ENCODE data around the gene RNF207.

The RNF207 gene

DNA sequence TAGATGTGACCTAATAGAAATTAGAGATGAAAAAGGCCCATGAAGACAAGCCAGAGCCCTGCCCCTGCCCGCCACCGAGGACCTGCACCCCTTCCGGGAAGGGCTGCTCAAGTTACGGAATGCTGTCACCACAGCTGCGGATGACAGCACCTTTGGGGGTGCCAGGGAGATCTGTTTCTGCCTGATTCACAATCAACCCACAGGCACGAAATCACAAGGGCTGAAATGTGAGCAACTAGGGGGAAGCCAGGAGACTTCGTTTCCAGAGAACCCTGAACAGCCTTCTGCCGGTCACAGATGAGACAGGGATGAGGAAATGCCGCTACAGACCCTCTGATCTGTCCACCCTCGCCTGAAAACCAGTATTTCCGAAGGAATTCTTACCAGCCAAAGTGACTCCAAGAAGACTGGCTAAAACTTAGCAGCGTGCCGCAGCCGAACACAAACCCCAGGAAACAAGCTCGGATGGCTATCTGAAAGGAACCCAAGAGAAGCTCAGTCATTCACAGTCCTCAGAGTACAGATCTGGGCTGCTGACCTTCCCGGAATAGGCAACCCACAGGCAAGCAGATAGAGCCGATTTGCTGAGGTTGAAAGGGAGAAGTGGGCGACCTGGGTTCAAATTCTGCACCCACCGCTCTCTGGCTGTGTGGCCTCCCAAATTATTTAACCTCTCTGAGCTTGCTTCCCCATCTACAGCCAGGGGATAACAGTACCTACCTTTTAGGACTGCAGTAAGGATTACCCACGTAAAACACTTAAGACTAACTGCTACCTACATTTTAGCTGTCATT is 28.8 kb downstream of the RNF207 start:
- no peak for DNase-seq

DNA sequence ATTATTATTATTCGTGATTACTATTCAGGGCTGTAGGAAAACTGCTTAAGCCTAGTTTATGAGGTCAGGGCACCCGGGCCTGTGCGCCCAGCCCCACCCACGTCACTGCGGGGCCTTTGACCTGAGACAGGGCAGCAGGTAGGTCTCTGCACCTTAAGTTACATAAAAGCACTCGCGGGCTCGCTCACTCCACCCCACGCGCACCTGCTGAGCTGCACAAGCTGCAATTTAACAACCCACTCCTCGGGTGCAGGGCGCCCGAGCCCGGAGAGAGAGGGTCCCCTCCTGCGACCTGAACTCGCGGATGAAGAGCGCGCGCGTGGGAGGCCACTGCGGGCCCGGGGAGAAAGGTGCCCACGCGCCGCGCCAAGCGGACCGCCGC is 29.4 kb downstream of the RNF207 start:
- DNase-seq, result no peak

DNA sequence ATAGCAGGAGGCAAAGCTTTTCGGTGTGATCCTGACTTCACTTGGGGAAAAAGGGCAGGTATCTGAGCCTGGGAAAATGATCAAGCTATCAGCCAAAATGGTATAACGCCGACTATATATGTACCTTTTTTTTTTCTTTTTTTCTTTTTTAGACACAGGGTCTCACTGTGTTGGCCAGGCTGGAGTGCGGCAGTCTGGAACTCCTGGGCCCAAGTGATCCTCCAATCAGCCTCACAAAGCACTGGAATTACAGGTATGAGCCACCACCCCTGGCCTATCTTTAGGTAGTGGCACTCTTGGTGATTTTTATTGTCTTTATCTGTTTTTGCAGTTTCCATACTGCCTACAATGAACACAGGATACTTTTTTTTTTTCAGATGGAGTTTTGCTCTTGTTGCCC is 31.2 kb downstream of the RNF207 start:
- DNase-seq, result no peak

DNA sequence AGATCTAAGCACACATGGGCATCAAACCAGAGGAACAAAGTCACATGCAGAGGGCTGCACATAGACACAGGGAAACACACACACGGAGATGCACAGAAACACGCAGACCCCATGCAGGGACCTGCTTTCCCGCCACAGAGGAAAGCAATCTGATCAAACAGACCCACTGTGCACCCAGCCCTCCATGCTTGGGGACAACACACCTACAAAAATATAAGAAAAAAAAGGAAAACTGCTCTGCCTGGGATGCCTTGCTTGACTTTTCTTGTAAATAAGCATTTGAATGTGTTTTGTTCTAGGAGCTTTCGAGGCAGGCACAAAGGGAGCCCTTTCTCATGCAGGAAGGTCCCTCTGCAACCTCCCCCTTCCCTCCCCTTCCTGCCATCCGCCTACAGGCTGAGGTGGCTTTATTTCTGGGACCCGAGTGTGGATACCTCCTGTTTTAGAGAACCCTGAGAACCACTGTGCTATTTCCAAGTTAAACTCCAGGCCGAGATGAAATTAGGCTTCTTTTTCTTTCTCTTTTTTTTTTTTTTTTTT is 33.4 kb downstream of the RNF207 start:
- DNase-seq, result no peak

DNA sequence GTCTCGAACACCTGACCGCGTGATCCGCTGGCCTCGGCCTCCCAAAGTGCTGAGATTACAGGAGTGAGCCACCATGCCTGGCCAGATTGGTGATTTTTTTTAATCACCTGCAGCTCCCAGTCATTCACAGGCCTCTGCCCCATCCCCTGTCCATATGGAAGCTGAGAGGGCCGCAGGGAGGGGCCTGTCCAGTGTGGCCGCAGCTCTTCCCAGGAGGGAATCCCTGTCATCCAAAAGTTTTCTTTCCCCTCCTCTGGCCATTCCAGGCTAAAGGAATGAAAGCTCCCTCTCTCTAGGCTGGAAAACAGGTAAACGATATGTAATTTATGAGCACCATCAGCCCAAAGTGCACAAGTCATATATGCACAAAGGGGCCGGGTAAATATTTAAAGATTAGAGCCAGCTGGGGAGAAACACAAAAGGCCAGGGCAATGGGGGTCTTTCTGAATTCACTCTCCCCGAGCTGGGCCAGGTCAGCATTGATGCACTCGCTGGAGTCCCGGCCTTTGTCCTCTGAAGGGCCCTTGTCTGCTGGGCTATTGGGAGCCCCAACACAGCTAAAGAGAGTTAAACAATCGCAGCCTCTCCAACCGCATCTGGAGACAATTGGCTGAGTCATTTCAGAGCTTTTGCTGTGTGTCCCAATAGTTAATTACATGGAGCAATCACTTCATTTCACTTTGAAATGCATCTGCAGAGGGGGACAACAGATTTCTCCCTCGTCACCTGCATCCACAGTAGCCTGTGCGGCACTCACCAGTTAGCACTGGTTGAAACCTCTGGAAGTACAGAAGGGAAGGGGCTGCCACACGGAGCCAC is 34.2 kb downstream of the RNF207 start:
- peak; percentile 21 for DNase-seq

DNA sequence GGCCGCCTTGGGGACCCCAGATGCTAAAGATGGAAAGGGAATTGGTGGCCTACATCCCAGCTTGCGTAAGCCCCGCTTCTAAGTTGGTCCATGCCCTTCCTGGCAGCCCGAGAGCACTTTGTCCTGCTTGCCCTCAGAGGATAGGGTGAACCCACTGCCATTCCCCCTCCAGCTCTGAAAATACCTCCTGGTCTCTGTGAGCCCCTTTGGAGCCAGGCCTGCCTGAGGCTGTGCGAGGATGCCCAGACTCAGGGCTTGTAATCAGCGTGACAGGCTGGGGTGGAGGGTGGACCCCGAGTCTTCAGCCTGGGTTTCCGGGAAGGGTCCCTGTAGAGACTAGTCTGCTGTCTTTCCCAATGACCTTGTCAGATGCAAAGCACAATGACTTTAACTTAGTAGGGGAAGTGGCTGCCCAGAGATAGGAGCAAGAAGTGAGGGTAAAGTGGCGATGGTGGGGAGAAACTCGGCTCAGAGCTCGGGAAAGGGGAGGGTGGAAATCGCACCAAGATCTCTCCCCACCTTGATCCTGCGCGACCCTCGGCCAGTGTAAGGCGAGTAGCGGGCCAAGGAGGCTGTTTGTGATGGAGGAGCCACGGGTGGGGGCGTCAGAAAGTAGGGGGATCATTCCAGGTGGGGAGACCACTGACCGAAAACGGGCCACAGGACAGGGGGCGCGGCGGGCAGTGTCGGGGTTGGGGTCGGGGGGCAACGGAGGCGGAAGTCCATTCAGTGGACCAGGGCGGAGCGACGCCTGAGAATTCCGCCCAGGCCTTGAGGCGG is 35.4 kb downstream of the RNF207 start:
- DNase-seq, result no peak

DNA sequence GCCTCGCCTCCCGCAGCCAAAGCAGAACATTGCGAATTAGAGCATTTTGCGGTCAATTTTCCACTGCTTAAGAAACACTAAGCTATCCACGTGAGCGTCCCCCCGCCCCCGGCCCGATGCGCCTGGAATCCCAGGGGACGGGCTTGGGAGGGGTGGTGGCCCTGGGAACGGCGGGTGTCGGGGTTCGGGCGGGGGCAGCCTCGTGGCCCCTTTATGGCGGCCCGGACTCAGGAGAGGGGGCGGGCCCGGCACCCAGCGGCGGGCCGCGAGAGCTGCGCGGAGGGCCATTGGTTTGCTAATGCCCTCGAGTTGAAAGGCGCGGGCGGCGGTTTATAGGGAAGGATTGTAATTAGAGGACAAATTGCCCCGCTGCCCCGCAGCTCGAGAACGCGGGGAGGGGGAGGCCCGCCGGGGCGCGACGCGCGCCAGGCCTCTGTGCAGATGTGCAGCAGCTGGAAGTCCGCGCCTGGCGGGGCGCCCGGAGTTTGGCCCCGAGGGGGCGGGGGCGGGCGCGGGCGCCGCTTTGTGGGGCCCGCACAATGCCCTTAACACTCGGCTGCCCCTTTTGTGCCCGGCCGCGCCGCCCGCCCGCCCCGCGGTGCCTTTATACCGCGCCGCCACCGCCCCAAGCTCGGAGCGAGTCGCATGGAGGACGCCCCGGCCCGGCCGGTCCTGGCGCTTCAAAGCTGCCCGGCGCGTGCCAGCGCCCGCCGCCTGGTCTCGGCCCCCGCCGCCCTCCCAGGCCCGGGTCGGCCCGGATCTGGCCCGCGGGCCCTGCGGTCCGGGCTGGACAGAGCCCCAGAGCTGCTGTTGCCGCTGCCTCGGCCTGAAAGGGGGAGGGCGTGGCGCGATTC is 36.2 kb downstream of the RNF207 start:
- no peak for DNase-seq

DNA sequence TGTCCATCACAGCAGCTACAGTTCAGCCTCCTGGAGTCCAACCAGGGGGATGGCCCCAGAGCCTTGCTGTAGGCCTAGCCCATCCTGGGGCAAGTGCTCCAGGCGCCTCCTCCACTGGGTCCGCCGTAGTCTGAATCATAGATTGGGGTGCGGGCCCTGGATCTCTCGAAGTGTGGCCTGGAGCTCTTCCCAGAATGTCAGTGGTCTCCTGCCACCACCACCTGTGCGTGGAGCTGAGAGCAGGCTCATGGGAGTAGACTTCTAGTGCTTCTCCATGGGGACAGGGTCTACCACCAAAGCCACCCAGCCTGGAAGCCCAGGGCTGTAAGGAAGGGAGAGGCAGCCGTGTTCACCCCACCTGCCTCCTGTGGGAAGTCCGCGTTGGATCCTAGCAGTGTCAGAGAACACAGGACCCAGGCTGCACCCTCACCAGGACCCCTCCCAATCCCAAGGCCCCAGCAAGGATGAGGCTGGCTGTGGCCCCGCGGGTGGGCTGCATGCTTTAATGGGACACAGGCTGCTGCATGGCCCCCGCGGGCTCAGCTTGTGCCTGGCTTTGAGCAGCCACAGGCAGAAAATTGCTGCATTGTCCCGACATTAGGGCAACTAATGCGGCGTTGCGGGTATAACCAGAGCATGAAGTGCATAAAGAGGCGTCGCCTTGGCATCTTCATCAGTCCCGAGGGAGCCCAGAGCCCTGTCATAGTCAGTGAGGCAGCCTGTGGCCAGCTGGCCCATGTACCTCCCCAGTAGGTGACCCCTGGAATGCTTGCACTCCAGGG is 37.3 kb downstream of the RNF207 start:
- DNase-seq, result no peak

DNA sequence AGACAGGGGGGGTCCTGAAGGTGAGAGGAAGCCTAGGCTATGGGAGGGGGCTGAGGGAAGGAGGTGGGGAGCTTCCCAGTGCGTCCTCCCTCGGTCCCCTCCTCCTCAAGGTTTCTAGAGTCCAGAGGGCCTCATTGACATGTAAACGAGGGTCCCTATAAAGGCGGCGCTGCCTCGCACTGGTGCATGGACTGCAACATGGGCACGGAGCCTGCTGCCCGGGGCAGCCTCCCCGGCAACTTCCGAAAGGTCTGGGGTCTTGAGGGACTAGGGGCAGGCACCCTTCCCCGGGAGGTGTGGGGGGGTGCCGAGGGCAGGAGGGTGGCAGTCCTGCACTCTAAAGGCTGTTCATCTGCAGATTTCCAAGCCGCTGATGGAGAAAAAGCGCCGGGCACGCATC is 38.1 kb downstream of the RNF207 start, which contains the start of gene HES3:
Gene HES3, plus strand, starts transcription at position 187 of the 400 bp plus-strand sequence. Its CDS starts 187 bp downstream, at position 374.
- no peak for DNase-seq

DNA sequence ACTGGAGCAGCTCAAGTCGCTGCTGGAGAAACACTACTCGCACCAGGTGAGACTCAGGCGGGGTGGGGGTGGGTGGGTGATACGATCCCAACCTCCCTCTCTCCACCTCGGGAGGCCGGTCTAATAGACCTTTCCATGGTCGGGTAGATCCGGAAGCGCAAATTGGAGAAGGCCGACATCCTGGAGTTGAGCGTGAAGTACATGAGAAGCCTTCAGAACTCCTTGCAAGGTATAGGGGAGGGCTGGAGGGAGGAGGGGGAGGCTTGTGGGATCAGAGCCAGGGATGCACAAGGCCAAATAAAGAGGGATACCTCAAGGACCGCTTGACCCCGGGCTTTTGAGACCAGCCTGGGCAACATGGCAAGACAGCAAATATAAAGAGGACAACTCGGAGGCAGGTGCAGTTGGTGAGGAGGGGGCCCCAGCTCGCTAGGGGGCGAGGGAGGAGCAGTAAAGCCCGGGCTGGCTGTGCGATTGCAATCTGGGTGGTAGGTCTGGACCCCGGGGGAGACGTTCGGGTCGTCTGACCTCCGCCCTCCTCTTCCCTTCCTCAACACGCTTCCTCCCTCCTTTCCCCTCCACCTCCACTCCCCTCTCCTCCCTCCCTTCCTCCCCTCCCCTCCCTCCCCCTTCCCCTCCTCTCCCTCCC is 38.6 kb downstream of the RNF207 start:
- peak; percentile 76 for DNase-seq

DNA sequence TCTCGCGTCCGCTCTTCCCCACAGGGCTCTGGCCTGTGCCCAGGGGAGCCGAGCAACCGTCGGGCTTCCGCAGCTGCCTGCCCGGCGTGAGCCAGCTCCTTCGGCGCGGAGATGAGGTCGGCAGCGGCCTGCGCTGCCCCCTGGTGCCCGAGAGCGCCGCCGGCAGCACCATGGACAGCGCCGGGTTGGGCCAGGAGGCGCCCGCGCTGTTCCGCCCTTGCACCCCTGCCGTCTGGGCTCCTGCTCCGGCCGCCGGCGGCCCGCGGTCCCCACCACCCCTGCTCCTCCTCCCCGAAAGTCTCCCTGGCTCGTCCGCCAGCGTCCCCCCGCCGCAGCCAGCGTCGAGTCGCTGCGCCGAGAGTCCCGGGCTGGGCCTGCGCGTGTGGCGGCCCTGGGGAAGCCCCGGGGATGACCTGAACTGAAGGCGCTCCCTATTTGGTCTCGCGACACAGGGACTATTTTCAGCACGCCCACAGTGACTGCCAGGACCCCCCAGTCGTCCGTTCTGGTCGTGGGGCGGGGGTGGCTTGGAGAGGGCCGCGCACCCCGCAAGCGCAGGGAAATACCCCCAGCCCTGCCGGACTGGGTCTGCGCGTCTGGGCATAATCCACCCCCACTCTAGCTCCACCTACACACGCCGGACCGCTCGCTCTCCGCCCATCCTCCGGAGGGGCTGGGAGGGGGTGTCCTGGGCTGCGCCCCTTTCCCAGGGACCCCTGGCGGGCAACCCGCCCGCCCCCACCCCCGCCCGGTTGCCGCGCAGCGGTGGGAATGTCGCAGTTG is 39.4 kb downstream of the RNF207 start:
- DNase-seq, result peak; percentile 81

DNA sequence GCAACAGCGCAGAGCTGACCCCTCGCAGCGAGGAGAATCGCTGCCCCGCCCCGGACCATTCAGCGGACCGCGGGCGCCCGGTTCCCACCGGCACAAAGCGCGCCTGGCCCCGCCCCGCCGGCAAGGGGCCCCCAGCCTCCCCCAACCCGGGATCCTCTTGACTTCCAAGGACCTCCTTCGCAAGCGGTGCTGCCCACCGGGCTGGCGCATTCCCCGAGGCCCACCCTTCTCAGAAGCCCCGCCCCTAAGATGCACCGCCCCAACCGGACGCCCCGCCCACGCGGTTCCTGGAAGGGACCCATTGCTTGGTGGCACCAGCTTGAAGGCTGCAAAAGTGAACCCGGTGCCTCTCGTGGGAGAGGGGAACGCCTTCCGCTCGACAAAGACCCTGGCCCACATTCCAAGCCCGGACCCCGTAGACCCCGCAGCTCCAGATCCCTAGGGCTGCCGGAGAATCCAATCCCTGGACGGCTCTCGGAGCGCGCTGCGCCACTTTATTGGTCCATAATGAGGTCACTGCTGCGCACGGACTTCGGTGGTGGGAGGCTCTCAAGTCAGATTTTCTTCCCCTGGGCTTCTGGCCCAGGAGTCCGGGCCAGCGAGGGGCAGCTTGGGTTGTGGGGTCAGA is 40.1 kb downstream of the RNF207 start:
- DNase-seq, result peak; percentile 84

DNA sequence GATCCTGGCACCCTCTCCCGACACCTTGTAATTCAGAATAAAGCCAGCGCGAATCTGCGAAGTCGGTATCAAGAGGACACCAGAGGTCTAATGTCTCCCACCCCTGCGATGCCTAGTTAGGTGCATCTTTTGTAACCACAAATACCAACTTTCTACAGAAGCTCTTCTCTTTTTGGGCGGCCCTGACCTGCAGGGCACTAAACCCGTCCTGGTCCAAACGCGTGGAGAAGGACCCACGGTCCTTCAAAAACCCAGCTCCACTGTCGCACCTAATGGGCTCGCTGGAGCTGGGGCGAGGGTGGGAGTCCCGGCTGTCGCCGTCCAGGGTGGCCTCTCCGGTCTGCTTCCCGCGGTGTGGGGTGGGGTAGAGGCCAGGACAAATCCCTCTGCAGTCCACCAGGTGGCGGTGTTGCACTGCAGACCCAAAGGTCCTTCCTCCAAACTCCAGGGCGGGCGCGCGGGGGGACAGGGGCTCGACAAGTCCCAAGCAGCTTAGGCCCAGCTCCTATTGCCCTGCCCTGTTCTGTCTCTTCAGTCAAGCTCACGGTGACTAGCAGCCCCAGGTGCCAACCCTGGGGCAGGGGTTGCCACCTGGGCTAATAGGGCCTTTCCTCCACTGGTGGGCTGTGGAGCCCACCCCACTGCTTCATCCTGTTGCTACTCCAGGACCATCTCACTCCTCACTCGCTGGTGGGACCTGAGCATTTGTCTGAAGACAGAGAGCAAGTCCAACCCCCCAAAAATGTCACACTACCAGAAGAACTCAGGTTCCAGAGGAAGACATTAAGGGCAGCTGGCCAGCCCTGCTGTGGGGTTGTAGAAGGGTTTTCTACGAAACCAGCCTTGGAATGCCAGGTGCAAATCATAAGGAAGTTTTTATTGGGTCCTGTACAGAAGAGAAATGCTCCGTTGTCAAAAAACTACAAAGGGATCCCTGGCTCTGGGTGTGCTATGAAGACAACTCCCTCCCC is 40.9 kb downstream of the RNF207 start:
- peak; percentile 81 for DNase-seq

DNA sequence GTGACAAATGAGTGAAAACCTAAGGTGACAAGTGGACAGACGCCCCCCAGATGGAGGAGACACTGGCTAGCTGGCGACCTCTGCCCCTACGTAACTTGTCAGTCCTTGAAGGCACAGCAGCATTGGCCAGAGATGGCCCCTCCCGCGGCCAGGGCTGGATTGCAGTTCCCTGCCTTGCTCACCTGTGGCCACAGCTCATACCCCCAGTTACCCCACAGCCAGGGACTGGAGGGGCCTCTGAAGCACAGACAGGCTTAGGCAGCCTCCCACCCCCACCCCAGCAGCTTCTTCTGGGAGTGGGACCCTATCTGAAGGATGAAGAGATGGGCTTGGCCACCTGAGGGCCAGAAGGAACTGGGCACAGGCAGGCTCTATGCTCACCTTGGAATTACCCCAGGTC is 41.7 kb downstream of the RNF207 start:
- DNase-seq, result no peak

DNA sequence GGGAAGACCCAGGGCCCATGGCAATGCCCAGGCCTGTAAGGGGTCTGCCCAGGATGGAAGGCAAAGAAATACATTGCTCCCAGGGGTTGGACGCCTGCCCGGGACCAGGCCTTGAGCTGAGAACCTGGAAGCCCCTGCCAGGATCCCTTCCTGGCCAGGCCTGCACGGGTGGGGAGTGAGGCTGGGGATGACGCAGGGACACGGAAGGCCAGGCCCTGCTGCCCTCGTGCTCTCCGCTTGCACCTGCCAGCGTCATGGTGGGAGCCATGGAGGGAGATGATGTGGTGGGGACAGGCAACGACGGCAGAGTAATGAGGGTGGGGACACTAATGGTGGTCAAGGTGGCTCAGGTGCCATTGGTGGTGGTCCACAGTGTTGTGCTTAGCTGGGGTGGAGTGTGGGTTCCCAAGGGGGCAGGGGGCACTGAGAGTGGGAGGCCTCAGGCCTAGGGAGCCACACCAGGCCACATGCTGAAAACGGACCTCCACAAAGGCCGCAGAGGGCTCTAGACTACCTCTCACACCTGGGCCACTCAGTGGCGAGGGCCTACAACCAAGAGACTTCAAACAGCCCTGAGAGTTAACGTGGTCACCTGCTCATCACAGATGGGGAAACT is 42.4 kb downstream of the RNF207 start:
- DNase-seq, result no peak

DNA sequence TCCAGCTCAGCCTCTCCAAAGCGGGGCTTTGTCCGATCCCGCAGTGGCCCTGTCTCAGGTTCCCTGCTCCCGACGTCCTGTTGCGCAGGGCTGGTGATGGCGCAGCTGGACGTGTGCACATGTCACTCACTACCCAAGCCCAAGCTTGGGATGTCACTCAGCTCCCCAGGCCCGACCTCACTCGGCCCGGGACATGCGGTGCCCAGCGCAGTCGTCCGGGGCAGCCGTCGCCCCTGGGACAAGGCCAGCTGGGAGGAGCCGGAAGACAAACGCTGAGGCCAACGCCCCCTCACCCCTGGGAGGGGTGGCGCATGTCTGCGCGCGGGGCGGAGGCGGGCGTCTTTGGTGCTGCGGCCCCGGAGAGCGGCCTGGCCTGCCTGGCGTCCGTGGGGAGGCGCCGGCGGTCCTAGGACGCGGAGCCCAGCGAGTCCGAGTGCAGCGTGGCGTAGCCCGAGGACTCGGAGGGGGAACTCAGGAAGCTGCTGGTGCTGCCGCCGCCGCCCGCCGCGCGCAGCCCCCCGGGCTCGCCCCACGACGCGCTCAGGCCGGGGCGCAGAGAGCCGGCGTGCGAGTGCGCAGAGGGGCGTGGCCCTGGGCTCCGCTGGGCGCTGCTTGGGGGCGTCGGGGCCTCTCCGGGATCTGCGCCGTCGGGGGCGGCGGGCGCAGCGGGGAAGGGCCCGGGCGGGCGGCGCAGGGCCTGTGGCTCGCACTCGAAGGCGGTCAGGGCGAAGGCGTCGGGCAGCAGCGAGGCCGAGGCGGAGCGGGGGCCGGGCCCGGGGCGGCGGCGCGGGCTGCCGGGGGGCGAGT is 43.2 kb downstream of the RNF207 start:
- no peak for DNase-seq
